ENCODE data around the gene DHX8.
"Not testable (repeated sequence)": the region's sequence is repeated elsewhere in the genome, so short reads cannot be mapped to it uniquely, and the experiment has no call there.

Gene DHX8

DNA sequence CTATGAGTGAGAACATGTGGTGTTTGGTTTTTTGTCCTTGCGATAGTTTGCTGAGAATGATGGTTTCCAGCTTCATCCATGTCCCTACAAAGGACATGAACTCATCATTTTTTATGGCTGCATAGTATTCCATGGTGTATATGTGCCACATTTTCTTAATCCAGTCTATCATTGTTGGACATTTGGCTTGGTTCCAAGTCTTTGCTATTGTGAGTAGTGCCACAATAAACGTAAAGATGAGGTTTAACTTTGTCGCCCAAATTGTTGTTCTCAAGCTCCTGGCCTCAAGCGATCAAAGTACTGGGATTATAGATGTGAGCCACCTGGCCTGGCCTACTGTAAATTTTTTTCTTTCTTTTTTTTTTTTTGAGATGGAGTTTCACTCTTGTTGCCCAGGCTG lies 21.2 kb upstream of the DHX8 start:
- DNase-seq, result not testable (repeated sequence)

DNA sequence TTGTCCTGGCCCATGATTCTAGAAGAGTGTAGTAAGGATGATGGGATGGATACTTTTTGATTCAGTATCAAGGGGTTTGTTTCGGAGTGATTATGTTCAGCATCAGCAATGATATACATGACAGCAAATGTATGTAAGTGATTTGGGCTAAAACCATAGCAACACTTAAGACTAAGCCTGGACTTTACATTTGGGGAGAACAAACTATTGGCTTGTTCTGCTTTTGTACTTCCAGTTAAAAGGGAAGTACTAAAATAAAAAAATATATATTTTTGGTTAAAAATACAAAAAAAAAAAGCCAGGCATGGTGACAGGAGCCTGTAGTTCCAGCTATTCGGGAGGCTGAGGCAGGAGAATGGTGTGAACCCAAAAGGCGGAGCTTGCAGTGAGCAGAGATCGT lies 20.5 kb upstream of the DHX8 start:
- no peak for DNase-seq

DNA sequence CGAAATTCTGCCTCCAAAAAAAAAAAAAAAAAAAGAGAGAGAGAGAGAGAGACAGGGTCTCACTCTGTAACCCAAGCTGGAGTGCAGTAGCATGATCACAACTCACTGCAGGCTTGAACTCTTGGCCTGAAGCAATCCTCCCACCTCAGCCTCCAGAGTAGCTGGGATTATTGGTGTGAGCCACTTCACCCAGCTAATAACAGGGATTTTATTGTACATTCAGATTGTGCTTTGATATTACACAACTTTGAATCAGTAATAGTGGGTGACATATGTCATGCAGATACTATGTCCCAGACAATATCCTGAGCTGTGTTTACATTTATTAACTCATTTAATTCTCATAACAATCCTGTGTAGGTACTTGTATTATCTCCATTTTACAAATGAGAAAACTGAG lies 19.7 kb upstream of the DHX8 start:
- no peak for DNase-seq

DNA sequence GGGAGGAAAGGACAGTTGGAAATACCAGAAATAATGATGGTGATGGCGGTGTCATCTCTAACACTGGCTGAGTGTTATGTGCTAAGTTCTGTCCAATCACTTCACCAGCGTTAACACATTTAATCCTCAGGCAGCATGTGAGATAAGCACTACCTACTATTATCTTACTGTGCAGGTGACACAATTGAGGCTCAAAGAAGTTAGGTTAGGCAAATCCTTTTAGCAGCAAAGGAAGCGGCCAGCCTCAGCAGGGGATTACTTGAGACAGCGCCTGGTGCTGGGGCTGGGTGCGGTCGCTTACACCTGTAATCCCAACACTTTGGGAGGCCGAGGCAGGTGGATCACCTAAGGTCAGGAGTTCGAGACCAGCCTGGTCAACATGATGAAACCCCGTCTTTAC lies 18.7 kb upstream of the DHX8 start:
- no peak for DNase-seq

DNA sequence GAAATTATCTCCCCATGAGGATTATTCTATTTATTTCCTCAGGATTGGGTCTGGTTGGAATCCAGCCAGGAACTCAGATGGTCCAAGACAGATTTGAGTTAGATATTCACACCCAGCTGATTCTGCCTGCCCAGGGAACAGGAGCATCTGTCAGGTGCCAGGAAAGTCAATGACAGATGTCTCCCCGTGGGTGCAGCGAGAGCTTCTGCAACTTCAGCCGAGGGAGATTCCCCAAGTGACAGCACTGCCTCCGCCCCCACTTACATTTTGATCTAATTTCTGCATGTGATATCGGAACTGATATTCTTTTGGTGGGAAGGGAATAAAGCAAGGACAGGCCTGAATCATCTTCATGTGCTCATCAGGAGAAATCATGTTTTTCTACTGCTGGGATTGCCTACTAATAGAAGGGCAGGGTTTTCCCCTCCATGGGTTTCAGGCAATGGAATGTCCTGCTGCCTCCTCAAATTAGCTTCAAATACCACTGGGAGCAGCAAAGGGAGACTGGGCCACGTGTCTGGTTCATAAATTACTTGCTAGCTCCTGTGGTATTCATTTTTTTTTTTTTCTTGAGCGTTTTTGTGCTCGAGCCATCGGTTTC lies 15.7 kb upstream of the DHX8 start:
- DNase-seq, result peak; percentile 84

DNA sequence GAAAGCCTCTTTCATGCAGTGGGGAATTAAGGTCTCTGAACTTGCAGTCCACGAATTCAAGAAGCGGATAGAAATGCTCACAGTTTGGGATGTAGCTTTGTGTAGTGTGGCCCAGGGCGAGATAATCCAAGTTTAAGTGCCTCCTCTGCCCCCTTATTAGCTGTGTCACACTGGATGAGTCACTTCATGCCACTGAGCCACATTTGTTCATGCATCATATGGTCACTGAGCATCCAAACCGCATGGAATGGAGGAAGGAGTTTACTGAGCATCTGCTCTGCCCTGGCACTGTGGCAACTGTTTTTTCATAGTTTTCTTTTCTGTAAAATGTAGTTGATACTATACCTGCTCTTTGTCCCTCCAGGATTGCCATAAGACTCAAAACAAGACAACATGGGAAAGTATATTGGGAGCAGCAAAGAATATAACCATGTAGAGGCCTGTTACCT lies 15.1 kb upstream of the DHX8 start:
- peak; percentile 54 for DNase-seq

DNA sequence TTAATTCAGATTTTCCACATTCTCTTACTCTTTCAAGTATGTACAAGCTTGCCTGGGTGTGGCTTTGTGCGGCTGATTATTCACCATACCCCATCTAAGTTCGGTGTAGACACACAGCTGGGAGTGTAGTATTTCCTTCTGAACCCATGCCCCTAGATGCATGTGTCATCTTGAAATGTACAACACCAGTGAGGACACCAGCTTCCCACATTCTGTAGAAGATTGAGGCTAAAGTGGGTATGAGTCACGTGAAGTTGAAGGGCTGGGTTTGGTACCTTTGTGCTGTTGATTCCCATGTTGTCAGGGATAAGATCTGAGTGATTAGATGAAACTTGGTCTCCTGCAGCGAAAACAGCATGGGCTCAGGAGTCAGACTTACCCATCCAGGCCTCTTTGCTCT lies 14.6 kb upstream of the DHX8 start:
- DNase-seq, result peak; percentile 67

DNA sequence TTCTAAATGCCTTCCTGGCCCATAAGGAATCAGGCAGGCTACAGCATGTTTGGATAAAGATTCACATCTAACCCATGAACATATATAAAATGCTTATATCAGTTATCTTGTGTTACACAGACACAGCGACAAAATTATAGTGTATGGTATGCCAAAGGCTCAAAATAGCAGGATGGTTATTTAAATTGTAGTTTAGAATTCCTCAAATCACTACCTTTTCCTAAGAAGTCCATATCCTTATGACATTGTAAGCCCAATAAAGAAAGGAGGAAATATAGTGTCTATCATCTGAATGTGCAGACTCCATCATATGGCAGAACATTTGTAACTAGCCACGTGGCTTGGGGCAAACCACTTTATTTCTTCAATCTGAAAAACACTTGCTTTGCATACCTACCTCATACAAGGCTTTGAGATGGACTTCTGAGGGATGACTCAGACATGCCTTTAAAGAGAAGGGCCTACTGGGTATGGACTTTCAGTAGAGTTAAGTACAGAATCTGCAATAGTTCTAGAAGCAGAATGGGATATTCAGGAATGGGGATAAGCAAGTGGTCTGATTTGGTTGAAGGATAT lies 12.1 kb upstream of the DHX8 start:
- no peak for DNase-seq

DNA sequence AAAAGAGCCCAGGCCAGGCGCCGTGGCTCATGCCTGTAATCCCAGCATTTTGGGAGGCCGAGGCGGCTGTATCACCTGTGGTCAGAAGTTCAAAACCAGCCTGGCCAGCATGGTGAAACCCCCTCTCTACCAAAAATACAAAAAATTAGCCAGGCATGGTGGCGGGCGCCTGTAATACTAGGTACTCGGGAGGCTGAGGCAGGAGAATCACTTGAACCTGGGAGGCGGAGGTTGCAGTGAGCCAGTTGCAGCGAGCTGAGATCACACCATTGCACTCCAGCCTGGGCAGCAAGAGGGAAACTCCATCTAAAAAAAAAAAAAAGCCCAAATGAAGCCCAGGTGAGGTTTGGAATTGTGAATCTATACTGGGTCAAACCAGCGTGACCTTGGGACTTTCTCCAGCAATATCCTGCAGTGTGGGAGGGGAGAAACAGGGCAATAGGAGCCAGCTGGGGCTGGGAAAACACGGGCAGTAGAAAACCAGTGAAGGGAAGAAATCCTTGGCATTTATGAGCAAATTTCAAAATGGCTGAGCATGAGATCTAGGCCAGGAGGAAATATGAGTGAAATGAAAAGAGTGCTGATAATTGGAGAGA lies 8.2 kb upstream of the DHX8 start:
- DNase-seq, result no peak

DNA sequence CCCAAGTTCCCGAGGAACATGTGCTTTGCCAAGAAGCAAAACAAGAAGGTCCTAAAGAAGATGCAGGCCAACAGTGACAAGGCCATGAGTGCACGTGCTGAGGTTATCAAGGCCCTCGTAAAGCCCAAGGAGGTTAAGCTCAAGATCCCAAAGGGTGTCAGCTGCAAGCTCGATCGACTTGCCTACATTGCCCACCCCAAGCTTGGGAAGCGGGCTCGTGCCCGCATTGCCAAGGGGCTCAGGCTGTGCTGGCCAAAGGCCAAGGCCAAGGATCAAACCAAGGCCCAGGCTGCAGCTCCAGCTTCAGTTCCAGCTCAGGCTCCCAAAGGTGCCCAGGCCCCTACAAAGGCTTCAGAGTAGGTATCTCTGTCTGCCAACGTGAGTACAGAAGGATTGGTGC lies 7.5 kb upstream of the DHX8 start:
- not testable (repeated sequence) for DNase-seq

DNA sequence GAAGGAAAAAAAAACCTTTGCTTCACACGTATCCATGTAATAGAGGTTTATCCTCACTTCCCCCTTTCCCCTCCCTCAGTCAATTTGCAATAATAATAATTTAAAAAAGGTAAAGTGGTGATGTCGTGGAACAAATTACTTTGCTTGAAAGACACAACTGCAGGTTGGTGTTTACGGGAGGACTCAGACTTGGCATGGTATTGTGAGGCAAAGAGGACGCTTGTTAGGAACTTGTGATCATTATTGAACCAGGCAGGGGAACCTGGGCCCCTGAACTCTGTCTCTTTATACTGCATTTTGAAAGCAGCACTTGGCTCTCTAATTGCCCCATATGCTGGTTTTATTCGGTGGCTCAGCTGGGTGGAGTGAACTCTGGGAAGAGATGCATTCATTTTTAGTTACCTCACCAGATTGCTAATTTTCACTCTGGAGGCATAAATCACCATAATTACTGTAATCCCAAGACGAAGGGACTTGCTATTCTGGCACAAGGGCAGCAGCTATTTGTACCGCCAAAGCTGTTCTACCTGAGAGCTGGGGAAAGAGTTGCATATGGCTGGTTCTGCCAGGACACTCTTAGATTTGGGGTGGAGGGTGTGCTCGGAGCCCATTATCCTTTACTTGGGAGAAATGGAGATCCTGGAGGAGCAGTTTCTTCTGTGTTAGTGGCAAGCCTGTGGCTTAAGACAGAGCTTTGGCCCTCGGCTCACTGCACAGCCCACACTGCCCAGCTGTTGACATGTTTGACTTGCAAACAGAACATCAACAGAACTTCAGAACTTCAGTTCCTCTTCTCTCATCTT lies 5.7 kb upstream of the DHX8 start:
- no peak for DNase-seq

DNA sequence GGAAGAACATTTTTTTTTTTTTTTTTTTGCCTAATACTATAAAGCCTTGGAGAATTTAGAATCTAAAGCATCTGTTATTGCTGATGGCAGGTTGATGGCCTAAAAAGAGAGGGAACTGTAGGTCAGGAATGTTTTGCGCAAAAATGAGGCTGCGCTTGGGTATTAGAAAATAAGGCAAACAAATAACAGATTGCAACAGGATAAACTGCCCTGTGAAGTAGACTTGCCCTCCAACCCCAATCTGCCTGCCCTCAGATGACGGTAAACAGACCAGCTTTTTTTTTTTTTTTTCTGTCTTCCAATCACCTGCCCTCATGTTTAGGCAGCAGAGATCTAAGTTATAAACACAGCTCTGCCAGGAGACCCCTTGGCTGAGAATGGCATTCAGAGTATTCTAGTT lies 3.8 kb upstream of the DHX8 start:
- DNase-seq, result no peak

DNA sequence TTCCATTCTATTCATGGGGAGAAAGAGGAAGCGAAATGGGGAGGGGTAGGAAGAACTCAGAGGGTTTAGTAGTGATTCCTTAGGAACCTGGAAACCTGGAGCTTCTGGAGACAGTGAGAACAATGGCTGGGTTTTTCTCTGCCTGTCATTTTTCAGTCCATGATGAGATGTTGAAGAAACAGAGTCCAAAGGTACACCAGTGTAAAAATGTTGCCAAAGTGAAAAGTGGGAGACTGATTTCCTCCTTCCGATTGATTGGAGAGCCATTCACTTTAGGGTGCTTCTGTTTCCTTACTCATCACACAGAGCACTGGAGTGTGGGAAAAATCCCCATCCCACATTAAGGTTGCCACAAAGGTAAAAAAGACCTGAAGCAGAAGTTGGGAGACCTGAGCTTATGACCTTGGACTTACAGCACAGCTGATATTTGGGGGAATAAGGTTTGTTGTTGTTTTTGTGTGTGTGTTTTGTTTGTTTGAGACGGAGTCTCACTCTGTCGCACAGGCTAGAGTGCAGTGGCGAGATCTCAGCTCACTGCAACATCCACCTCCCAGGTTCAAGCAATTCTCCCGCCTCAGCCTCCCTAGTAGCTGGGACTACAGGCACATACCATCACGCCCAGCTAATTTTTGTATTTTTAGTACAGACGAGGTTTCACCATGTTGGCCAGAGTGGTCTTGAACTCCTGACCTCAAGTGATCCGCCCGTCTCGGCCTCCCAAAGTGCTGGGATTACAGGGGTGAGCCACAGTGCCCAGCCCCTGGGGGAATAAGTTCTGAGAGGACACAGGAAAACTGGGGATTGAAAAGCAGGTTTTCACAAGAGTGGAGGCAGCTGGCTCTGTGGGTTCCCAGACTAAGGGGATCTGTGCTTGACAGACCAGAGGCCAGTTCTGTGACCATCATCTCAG lies 1.4 kb upstream of the DHX8 start:
- DNase-seq, result no peak

DNA sequence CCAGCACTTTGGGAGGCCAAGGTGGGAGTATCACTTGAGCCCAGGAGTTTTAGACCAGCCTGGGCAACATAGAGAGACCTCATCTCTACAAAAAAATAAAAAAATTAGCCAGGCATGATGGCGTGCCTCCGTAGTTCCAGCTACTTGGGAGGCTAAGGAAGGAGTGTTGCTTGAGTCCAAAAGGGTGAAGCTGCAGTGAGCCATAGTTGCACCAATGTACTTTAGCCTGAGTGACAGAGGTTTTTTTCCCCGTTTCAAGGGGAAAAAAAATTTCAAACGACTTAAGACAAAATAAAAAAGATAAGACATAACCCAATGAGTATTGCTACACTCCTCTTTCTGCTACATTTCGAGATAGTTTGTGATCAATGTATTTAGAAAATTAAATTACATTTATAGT lies 6.8 kb downstream of the DHX8 start:
- DNase-seq, result no peak

DNA sequence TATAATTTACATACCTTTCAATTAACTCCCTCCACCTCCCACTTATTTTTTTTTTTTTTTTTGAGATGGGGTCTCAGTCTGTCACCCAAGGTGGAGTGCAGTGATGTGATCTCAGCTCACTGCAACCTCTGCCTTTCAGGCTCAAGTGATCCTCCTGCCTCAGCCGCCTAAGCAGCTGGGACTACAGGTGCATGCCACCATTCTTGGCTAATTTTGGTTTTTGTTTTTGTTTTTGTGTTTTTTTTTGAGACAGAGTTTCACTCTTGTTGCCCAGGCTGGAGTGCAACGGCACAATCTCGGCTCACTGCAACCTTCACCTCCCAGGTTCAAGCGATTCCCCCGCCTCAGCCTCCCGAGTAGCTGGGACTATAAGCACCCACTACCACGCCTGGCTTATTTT lies 25.7 kb downstream of the DHX8 start:
- not testable (repeated sequence) for DNase-seq

DNA sequence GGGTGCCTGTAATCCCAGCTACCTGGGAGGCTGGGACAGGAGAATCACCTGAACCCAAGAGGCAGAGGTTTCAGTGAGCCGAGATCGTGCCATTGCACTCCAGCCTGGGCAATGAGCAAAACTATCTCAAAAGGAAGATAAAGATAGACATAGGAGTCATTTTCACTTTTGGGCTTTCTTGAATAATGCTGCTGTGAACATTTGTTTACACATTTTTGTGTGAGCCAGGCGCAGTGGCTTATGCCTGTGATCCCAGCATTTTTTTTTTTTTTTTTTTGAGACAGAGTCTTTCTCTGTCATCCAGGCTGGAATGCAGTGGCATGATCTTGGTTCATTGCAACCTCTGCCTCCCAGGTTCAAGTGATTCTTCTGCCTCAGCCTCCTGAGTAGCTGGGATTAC lies 27.4 kb downstream of the DHX8 start:
- DNase-seq, result not testable (repeated sequence)

DNA sequence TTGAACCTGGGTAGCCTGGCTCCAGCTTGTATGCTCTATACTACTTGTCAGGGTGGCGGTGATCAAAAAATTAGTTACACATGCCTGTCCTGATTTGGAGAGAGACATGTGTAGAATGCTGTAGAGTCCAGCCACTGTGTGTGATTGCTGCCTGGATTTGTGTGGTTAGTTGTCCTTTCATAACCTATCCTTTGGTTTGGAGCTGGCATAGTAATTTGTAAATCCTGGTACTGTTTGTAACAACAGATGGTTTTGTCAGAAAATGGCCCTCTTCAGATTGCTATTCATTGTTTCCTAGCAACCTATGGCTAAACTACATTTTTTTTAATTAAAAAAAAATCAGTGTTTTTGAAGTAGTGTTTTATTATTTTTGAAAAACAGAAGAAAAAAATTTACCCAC lies 31.9 kb downstream of the DHX8 start:
- no peak for DNase-seq

DNA sequence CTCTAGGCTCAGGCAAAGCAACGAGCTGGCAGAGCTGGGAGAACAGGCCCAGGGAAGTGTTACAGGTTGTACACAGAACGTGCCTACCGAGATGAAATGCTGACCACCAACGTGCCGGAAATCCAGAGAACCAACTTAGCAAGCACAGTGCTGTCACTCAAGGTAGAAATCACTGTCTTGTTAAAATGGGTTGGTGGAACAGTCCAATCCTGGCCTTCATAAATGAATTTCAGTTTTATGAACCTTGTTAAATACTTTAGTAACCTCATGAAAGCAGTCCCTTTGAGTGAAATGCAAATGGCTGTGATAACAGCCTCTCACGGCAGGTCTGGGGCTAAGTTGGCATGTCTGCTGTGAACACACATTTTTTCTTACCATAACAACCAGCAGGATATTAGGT lies 33.4 kb downstream of the DHX8 start:
- no peak for DNase-seq

DNA sequence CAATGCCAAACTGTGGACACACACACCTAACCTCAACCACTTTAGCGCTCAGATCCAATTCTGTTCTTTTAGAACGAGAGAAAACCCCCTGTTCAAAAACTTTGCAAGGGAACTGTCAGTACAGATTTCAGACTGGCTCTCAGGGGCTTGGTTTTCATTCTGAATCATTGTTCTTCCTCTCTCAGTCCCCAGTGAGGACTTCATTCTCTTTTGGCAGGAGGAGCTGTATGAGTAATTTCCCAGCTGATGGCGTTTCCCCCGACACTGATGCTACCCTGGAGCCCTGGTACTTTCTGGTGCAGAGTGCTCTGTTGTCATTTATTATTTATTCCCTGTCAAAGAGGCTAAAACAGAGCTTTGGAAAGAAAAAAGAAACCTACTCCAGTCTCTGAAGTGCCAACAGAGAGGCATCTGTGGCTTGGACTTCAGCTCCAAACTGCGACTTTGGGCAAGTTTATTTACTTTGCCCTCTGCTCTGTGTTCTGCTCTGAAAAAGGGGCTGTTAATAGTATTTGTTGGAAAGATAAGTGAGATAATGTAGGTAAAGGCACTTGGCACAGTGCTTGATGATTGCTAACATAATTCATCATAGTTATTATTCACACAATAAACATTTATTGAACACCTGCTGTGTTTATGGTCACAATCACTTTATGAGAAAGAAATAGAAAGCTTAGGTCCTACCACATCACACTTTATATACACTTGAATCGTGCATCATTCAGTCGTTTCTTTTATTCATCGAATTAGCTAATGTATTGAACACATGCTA lies 34.0 kb downstream of the DHX8 start:
- DNase-seq, result no peak

DNA sequence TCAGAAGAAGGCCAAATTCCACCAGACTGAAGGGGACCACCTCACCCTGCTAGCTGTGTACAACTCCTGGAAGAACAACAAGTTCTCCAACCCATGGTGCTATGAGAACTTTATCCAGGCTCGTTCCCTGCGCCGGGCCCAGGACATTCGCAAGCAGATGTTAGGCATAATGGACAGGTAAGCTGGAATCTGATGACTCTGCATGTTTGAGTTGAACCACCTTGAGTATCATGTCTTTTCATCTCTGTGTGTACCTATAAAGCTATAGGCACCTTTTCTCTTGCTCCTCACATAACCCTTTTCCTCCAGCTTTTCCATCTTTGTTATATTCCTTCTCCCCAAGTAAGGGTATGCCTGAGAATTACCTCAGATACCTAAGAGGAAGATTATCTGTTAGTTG lies 37.6 kb downstream of the DHX8 start:
- no peak for DNase-seq

DNA sequence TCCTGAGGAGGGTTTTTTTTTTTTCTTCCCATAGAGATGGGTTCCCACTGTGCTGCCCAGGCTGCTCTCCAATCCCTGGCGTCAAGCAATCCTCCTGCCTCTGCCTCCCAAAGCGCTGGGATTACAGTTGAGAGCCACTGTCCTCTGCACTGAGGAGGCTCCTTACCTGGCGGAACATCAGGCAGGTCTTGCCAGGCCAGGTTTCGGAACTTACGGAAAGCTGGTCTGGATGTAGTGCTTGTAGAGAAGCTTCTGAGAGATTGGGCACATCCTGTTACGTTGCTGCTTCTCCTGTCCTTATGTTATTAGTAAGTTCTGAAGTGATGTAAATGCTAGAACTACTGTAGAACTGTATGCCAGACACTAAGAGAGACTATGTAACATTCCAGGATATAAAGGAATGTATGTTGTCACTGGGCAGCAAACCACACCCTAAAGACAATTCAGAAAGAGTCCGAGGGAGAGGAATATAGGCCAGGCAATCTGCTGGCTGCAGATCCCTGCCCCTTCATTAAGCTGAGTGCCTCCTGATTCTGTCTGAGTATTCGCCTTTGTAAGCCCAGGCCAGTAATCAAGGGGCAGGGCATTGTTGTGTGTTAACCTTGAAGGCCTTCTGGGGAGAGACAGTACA lies 41.3 kb downstream of the DHX8 start:
- no peak for DNase-seq

Data from amniotic stem cell (primary cell).